Measurements from ENCODE around the gene MCM3AP.

DNA sequence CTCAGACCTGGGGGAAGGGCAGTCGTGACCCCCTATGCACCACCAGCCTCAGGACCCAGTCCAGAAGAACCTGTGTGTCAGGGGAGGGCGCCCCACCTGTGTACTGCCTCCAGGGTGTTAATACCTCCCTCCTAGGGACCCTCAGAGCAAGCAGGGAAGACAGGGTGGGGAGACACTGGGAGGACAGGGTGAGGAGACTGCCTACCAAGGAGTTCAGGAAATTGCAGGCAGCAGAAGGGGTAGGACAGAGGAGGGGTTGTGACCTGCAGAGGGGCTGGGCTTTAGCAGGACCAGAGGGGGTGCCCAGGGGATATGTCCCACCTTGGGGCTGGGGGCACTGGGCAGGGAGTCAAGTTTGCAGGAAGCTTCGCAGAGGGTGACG lies 33.0 kb upstream of the MCM3AP start:
- TF ChIP-seq, protein P1, sequence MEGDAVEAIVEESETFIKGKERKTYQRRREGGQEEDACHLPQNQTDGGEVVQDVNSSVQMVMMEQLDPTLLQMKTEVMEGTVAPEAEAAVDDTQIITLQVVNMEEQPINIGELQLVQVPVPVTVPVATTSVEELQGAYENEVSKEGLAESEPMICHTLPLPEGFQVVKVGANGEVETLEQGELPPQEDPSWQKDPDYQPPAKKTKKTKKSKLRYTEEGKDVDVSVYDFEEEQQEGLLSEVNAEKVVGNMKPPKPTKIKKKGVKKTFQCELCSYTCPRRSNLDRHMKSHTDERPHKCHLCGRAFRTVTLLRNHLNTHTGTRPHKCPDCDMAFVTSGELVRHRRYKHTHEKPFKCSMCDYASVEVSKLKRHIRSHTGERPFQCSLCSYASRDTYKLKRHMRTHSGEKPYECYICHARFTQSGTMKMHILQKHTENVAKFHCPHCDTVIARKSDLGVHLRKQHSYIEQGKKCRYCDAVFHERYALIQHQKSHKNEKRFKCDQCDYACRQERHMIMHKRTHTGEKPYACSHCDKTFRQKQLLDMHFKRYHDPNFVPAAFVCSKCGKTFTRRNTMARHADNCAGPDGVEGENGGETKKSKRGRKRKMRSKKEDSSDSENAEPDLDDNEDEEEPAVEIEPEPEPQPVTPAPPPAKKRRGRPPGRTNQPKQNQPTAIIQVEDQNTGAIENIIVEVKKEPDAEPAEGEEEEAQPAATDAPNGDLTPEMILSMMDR (conservative IDR thresholded peaks at IDR 0.05; ENCODE audit: low read length), result no peak
- no peak for TF ChIP-seq EZH2phosphoT487 (IDR thresholded peaks at IDR 0.05; ENCODE audit: borderline replicate concordance, low read depth, low read length)

Measured in OCI-LY7 (cell line).